GM19238 (cell line): ENCODE results near the gene AHSG.
A peak's percentile ranks its signal among the peaks of the same experiment; 100 is the strongest.
"Not testable (repeated sequence)": the region's sequence is repeated elsewhere in the genome, so short reads cannot be mapped to it uniquely, and the experiment has no call there.

Experiments
- DNase-seq: peaks from one replicate; pipeline ENCODE4 v3.0.0; 2011; ENCODE audit warnings: low spot score; ENCODE audit not compliant: insufficient read length

AHSG gene, protein sequence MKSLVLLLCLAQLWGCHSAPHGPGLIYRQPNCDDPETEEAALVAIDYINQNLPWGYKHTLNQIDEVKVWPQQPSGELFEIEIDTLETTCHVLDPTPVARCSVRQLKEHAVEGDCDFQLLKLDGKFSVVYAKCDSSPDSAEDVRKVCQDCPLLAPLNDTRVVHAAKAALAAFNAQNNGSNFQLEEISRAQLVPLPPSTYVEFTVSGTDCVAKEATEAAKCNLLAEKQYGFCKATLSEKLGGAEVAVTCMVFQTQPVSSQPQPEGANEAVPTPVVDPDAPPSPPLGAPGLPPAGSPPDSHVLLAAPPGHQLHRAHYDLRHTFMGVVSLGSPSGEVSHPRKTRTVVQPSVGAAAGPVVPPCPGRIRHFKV

DNA sequence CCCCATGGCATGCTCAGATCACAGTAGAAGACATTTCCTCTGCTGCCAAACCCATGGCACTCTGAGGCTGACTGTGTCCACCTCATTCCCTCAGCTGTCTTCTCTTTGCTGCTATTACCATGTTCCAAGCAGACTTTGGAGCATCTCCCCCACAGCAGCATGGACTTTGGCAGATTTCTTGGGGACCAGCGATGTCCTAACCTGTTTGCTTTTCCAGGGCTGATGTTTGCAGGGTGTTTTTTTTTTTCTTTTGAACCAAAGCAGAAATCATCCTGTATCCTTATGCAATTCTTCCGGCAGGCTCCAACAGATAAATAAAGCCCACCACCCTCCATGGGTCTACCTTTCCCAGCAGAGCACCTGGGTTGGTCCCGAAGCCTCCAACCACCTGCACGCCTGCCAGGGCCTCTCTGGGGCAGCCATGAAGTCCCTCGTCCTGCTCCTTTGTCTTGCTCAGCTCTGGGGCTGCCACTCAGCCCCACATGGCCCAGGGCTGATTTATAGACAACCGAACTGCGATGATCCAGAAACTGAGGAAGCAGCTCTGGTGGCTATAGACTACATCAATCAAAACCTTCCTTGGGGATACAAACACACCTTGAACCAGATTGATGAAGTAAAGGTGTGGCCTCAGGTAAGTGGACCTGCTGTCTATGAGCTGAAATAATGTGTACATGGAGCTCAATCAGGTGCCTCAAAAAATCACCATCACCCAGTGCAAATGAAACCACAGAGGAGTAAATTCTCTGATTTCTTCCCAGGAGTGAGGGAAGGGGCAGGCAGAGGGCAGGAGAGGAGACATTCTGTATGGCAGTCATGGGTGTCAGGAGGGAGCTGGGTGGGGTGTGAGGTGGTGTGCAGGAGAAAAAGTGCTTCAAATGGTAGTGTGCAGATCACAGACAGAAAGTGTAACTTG, at the start of gene AHSG:
Gene AHSG, plus strand, starts transcription at position 340 of the 916 bp plus-strand sequence. Its CDS starts 82 bp downstream, at position 422.
- DNase-seq: no peak

DNA sequence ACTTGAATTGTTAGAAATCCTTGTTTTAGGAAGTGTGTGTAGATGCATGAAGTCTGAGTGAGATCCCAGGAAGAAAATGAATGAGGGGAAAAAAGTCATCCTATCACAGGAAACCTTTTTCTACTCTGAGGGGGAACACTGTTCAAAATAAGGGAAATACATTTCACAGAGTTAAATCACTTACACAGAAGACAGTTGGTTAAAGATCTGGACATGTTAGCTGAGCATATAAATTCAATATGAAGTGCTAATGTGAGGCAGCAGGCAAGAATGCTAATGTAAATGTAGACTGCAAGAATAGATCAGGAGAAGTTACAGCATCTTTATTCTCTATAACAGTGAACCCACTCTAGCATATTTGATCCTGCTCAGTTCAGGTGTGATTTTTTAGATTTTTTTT, 48.3 kb upstream of the AHSG start:
- no peak for DNase-seq

DNA sequence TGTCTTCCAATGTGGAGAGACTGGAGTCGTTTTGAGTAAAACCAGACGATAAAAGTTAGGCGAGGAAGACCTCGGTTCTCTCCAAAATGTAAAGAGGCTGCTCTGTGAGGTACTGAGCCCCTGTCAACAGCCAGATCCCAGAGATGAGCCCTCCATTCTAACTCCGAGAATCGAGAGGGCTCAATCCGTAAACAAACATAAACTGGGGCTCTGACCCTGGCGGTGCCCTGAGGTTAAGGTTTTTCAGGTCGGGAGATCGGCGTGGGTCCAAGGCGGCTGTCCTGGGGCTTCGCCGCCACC, 46.1 kb upstream of the AHSG start:
- DNase-seq: no peak

DNA sequence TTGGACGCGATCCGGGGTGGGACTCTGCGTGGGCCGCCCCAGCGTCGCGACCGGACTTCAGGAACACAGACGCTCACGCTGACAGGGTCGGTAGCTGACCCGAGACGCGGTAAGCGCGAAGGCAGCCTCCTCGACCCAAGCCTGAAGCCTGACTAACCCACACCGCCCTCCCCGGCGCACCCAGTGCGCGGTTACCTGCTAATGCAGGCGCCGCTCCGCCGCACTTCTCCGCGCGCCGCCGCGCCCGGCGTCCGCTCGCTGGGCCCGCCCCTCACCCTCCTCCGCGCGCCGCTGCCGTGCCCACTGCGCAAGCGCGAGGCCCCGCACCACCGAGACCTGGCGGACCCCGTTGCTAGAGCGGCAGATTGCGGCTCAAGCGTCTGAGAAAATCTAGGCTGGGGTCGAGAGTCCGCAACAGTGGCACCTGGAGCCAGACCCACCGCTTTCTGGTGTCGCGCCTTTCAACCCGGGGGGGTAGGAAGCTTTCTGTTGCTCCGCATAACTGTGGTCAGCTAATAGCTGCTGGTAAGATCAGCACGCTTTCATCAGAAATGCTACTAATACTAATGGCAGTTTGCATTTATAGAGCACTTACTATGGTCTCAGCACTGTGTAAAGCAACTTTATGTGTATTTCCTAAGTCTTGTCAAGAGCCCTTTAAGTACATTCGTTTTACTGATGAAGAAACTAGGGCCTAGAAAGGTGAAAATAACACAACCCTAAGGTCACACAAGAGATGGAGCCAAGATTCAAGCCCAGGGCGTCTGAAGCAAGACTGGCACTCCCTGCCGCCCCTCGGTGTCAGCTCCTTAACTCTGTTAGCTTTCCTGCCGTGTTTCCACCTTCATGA, 45.6 kb upstream of the AHSG start, which contains the start of gene TBCCD1:
Gene TBCCD1, minus strand, starts transcription at position 268 of the 850 bp plus-strand sequence. CDS start 3,010 bp downstream, outside the sequence.
- peak; percentile 72 for DNase-seq

DNA sequence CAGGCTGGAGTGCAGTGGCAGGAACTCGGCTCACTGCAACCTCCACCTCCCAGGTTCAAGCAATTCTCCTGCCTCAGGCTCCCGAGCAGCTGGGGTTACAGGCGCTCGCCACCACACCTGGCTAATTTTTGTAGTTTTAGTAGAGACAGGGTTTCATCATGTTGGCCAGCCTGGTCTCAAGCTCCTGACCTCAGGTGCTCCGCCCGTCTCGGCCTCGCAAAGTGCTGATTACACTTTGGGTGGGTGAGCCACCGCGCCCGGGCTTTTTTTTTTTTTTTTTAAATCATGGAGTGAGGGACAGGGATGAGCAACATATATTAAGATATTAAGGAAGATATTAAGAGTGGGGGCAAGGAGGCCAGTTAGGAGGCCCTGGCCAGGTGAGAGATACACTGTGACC, 43.5 kb upstream of the AHSG start:
- DNase-seq: not testable (repeated sequence)

DNA sequence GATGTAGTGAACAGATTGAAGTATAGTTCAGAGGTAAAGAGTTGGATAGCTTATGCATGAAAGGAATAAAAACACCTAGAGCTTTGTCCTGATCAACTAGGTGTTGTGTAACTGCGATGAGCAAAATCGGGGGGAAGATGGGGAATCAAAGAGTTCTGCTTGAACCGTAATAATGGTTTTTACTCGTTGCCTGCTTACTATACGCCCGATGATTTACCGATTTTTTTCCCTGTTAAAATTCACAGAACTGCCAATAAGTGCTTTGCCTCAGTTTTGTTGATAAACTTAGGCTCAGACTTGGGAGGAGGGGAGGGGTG, 43.1 kb upstream of the AHSG start:
- no peak for DNase-seq

DNA sequence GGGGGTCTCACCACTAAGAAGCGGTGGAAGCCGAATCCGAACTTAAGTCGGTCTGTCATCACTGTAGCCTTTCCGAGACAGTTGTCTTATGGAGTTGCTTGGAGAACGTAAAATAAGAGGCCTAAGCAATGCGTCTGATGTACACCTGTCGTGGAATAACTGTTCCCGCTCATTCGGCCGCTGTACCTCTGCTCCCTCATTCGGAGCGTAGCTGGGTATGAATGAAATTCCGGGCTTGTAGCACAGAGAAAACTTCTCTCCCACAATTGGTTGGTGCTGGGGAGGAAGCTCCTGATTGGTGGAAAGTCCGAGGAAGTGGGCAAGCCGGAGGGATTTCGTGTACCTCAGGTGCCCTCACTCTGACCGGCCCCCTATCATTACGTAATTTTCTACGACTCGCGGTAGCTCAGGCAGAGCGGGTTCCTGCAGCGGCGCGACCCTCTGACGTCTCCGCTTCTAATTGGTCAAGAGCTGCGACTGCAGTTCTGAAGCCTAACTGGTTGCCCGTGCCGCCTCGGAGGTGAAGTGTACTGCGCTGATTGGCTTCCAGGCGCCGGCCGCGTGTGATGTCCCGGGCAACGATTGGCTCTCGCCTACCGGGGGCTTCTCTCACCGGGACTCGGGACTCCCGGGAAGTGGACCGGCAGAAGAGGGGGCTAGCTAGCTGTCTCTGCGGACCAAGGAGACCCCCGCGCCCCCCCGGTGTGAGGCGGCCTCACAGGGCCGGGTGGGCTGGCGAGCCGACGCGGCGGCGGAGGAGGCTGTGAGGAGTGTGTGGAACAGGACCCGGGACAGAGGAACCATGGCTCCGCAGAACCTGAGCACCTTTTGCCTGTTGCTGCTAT, 42.5 kb upstream of the AHSG start, which contains the start of gene DNAJB11:
Gene DNAJB11, plus strand, starts transcription at position 625 of the 845 bp plus-strand sequence. Its CDS starts 178 bp downstream, at position 803.
- DNase-seq: peak; percentile 88

DNA sequence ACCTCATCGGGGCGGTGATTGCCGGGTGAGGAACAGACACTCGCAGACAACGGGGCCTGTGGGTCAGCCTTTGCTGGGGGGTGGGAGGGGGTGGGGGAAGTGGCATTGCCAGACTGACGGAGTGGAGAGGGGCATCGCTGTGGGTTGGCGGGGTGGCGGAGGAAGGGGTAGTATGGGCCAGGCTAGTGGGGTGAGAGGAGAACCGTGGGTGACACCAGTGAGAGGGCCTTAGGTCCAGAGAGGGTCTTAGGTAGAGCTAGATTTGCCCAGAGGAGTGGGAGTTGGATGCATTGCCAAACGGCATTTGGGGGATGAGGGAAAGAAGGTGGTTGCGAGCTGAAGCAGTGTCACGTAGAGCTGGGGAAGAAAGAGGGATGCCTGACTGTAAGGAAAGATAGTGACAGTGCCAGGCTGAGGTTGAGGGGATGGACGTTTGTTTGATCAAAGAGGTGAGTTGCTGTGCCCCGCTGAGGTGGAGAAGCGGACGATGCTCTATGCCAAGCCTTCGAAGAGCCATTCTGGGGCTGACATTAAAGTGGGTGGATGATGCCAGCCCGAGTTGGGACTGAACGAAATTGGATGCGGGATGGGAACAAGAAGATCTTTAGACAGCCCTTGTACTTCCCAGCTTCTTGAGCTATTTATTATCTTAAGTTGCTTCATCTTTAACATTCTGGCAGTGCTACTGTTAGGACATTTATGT, 41.8 kb upstream of the AHSG start:
- DNase-seq: no peak

DNA sequence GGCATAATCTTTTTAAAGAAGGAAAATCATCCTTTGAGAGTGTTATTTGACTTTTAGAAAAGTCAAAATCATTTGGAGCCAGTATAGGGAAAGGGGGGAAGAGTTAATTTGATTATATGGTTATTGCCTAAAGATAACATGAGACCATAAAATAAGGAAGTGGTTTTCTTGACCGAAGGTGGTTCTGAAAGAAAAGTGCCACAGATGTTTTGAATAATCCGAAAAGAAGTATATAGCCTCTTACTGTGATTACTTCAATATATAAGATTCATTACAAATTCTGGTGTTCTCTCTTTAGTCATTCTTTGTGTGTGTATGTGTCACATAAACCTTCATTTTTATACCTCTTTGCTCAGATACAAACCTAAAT, 41.2 kb upstream of the AHSG start:
- no peak for DNase-seq

DNA sequence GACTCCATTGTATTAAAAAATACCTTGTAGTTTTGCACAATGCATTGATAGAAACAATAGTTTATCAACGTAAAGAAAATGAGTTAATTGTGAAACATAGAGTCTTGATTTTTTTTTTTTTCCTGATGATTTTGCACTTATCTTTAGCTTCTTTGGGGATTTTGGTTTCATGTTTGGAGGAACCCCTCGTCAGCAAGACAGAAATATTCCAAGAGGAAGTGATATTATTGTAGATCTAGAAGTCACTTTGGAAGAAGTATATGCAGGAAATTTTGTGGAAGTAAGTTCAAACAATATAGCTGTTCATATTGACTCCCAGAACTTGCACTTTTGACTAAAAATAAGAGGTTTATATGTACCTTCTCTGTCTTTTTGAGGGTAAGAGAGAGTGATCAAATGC, 35.3 kb upstream of the AHSG start:
- no peak for DNase-seq

DNA sequence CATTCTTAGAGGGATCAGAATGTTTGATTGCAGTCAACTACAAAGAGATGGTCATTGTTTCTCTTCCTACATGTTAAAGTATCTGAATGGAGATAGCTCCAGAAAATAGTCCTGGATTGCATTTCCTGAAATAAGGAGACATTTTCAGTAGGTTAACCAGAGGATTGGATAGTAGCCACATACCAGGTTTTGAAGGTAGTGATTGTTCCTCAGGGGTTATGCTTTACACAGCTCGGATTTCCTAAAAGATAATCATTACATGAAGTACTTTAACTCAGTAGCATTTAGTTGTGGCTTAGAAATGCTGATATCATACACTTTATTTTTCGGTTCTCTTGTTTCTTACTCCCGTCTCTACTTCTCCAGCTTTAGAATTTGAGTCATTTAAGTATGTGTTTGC, 32.1 kb upstream of the AHSG start:
- DNase-seq: no peak

DNA sequence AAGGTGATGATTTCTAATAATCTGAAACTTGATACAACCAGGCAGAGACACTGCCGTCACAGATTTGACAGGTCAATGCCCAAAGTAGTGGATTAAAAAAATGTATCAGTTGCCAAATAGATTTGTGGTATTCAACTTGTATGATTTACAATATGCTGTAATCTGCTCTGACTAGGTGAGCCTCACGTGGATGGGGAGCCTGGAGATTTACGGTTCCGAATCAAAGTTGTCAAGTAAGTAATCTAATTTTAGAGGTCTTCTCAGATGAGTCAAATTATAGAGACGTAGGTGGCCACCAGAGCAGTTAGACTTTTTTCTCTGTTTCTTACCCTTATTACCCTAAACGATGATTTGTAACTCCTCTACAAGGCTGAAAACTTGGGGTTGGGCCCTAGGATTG, 30.3 kb upstream of the AHSG start:
- DNase-seq: no peak

DNA sequence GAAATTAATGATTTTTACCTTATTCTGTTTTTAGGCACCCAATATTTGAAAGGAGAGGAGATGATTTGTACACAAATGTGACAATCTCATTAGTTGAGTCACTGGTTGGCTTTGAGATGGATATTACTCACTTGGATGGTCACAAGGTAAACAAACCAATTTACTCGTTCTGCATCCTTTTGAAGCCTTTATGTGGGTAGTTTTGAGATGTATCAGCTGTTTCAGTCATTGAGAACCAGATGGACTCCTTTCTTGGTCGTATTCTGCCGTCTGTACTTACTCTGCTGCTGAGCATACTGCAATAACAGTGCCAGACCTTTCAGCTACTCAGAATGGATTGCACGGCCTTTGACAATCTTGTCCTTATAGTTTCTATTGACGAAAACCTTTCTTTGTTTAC, 29.0 kb upstream of the AHSG start:
- DNase-seq: no peak

DNA sequence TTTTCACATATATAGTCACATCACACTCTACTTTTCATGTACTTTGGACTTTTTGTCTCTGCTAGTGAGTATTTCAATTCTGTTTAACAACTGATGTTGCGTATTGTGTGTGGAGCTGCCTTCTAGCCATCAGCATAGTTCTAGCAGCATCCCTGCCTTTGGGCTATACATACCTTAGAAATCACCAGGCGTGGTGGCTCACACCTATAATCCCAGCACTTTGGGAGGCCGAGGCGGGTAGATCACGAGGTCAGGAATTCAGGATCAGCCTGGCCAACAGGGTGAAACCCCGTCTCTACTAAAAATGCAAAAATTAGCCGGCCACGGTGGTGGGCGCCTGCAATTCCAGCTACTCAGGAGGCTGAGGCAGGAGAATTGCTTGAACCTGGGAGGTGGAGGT, 26.6 kb upstream of the AHSG start:
- not testable (repeated sequence) for DNase-seq

DNA sequence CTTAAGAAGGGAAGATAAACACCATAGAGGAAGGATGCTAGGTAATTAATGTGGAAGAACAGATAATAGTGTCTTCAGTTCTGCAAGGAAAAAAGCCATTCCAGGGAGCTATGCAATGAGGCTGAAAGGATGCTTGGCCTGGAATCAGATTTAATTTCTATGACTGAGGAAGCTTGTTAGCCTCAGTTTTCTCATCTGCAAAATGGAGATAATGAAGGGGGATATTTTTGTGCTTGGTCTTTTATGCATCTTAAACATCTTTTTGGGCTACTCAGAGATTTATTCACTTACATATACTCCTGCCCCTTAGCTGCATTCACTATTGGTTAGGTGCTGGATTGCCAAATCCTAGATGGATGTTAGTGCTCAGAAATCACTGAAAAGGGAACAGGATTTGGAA, 25.7 kb upstream of the AHSG start:
- DNase-seq: no peak

DNA sequence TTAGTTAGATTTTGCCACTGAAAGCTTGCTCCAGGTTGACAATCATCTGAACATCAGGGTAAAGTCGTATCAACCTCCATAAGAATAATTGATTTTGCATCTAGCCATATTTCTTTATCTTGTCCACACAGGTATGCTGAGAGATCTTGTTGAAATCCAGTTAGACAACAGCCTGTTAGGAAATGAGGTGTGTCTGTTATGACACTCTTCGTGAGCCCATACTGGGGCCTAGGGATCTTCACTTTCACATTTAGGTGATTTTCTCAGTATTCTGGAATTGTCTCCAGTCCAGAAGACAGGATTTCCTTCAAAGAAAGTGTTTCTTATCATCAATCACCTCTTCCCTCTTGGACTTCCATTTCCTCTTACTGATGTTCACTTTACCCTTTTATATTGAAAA, 24.2 kb upstream of the AHSG start:
- DNase-seq: no peak

DNA sequence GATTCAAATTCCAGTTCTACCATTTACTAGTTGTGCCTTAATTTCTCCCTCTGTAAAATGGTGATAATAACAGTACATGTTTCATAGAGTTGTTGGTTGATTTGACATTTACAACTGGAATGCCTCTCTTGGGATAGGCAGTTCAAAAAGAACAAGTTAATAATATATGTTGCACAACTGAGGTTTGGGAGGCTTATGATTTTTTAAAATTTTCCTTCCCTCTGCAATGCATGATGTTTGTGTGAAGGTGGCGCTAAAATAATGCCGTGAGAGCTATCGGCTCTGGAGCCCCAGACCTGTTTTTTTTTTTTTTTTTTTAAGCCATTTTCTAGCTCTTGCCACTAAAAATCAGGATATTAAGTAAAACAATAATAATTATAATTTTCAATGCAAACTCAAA, 23.7 kb upstream of the AHSG start:
- no peak for DNase-seq

DNA sequence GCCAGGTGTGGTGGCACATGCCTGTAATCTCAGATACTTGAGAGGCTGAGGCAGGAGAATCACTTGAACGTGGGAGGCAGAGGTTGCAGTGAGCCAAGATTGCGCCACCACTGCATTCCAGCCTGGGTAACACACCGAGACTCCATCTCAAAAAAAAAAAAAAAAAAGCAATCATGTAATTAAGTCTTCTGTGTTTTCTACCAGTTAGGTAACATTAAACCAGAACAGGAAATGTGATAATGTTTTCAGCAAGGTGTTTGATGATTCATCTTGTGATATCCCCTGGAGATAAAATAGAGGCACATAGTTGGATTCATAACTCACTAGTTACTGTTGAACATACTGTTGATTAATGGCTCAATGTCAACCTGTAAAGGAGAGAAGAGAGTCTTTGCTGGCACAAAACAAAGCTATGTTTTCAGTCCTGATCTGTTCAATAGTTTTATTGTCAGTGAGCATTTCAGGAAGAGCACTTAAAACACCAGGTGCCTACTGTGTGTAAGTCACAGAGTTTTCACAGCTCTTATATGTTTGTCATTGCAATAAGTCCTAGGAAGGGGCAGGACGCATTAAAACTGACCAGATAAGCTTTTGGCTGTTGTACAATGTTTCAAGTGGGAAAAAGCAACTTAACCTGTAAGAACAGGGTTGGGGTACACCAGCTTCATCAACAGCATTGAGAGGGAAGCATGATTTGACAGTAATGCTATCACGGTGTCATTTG, 22.8 kb upstream of the AHSG start:
- no peak for DNase-seq

DNA sequence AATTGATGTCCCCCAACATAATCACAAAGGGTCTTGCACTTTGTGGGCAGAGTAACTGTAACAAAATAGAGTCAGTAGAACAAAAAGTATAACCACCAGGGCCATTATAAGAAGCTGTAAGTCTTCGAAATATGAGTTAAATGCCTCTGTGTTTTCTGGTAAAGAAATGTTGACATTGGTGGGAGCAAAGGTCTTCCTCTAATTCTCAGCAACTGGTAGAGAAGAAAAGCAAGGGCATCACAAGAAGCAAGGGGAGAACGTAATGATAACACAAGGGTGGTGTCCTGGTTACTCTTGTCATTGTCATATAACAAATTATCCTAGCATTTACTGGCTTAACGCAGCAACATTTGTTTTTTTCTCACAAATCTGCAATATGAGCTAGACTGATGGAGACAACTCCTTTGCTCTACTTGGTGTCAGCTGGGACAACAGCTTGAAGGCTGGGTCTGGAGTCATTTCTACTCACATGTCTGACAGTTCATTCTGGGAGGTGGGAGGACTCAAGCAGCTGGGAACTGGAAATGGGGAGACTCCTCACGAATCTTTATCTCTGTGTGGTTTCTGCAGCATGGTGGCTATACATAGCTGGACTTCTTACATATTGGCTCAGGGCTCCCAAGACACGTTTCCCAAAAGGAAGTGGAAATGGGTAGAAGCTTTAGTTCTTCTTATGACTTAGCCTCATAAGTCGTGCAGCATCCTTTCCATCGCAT, 22.1 kb upstream of the AHSG start:
- no peak for DNase-seq
